Adrenal gland (tissue), 5 donors: ENCODE measurements around the gene CFAP221.

ENCODE experiments used
- POLR2A ChIP-seq, 2 donors: fragments of 450-650 bp; IDR thresholded peaks; one replicate each; pipeline ENCODE4 v1.6.1; 2017; ENCODE audit warnings: antibody characterized with exemption in 2 of 2, mild to moderate bottlenecking in 2 of 2, moderate library complexity in 1 of 2
- TF ChIP-seq, protein P1 (sequence below), 6 experiments: fragments of 450-650 bp in 4 of 6; fragments of 200-600 bp in 2 of 6; sonication (generic) in 1 of 6; IDR thresholded peaks; 1 replicate in 5 of 6; 2 replicates in 1 of 6; pipeline versions ENCODE4 v1.5.1 to v1.8.0; 2016 to 2021; ENCODE audit warnings: antibody characterized with exemption in 6 of 6, mild to moderate bottlenecking in 2 of 6, moderate library complexity in 1 of 6
- donor health status: DM: no; HTN: no; CAD: no.

GRCh38 chr2:119533560-119533959, 10.7 kb upstream of the CFAP221 start:
- TF ChIP-seq POLR2A (IDR thresholded peaks at IDR 0.05) = no peak
- TF ChIP-seq, protein P1, sequence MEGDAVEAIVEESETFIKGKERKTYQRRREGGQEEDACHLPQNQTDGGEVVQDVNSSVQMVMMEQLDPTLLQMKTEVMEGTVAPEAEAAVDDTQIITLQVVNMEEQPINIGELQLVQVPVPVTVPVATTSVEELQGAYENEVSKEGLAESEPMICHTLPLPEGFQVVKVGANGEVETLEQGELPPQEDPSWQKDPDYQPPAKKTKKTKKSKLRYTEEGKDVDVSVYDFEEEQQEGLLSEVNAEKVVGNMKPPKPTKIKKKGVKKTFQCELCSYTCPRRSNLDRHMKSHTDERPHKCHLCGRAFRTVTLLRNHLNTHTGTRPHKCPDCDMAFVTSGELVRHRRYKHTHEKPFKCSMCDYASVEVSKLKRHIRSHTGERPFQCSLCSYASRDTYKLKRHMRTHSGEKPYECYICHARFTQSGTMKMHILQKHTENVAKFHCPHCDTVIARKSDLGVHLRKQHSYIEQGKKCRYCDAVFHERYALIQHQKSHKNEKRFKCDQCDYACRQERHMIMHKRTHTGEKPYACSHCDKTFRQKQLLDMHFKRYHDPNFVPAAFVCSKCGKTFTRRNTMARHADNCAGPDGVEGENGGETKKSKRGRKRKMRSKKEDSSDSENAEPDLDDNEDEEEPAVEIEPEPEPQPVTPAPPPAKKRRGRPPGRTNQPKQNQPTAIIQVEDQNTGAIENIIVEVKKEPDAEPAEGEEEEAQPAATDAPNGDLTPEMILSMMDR (IDR thresholded peaks at IDR 0.05) = no peak
